Keratinocyte (primary cell): ENCODE measurements around the gene DHDH. TPM values are rescaled to one million over a fixed set of nuclear protein-coding genes. Genes with fewer than 3 reads are reported as not detected.

Experiments used
- DNase-seq: peaks from one replicate; pipeline ENCODE4 v3.0.0-alpha.2; 2011; ENCODE audit warnings: low read depth, missing footprints, low spot score
- FAIRE-seq: peaks from 2 replicates; lab custom pipeline; 2011; peaks lifted over from hg19 to GRCh38; lab: Jason Lieb, UNC
- H2AFZ ChIP-seq: 2 replicates; pipeline ENCODE4 v1.6.0; 2012; ENCODE audit warnings: low read length, control low read depth, inconsistent platforms; ENCODE audit not compliant: control insufficient read depth
- H3K27ac ChIP-seq: 2 replicates; pipeline ENCODE4 v1.5.1; 2011; ENCODE audit warnings: low read length; ENCODE audit not compliant: control insufficient read depth, insufficient read depth
- H3K27me3 ChIP-seq: 3 replicates; pipeline ENCODE4 v1.6.0; 2011; ENCODE audit warnings: low read length; ENCODE audit not compliant: control insufficient read depth, insufficient read depth; ENCODE audit errors: extremely low read depth
- H3K36me3 ChIP-seq, 2 experiments: 2 replicates in 1 of 2; 3 replicates in 1 of 2; pipeline ENCODE4 v1.5.1; 2011; ENCODE audit warnings: low read length in 2 of 2, mild to moderate bottlenecking in 1 of 2; ENCODE audit not compliant: control insufficient read depth in 2 of 2, insufficient read depth in 2 of 2; ENCODE audit errors: extremely low read depth in 1 of 2
- H3K4me1 ChIP-seq: 3 replicates; pipeline ENCODE4 v1.5.1; 2011; ENCODE audit warnings: low read length; ENCODE audit not compliant: control insufficient read depth, insufficient read depth; ENCODE audit errors: extremely low read depth
- H3K4me2 ChIP-seq: 3 replicates; pipeline ENCODE4 v1.6.0; 2011; ENCODE audit warnings: low read depth, low read length; ENCODE audit not compliant: control insufficient read depth, insufficient read depth; ENCODE audit errors: extremely low read depth
- H3K4me3 ChIP-seq, 3 experiments: fragments of 200-600 bp in 1 of 3; sonication (generic) in 1 of 3; 2 replicates in 2 of 3; 3 replicates in 1 of 3; pipeline ENCODE4 v1.5.1; 2011 to 2016; ENCODE audit warnings: low read length in 3 of 3, mild to moderate bottlenecking in 3 of 3, control low read depth in 2 of 3, inconsistent platforms in 1 of 3, low read depth in 1 of 3, mixed read lengths in 1 of 3, mixed run types in 1 of 3, moderate library complexity in 1 of 3; ENCODE audit not compliant: control insufficient read depth in 2 of 3, insufficient read depth in 2 of 3; ENCODE audit errors: extremely low read depth in 1 of 3
- H3K79me2 ChIP-seq: 2 replicates; pipeline ENCODE4 v1.6.0; 2012; ENCODE audit warnings: low read length; ENCODE audit not compliant: control insufficient read depth, insufficient read depth
- H3K9ac ChIP-seq: 3 replicates; pipeline ENCODE4 v1.6.0; 2011; ENCODE audit warnings: low read length; ENCODE audit not compliant: control insufficient read depth, insufficient read depth; ENCODE audit errors: extremely low read depth
- H3K9me1 ChIP-seq: 3 replicates; pipeline ENCODE4 v1.6.0; 2011; ENCODE audit warnings: low read length; ENCODE audit not compliant: control insufficient read depth, insufficient read depth; ENCODE audit errors: extremely low read depth
- H3K9me3 ChIP-seq: 2 replicates; pipeline ENCODE4 v1.5.1; 2012; ENCODE audit warnings: low read depth, low read length; ENCODE audit not compliant: control insufficient read depth
- H4K20me1 ChIP-seq: 3 replicates; pipeline ENCODE4 v1.6.0; 2011; ENCODE audit warnings: low read length; ENCODE audit not compliant: control insufficient read depth, insufficient read depth; ENCODE audit errors: extremely low read depth
- EZH2 ChIP-seq: IDR thresholded peaks from one replicate; pipeline ENCODE4 v1.6.1; 2012; ENCODE audit warnings: inconsistent platforms, mild to moderate bottlenecking, low read length, moderate library complexity
- dilution Hi-C: fragments of 300-500 bp; cut with MboI; formaldehyde crosslinking; loops from one replicate; pipeline ENCODE4 v1.7.0; 2020; ENCODE audit warnings: low sequenced_read_pairs; ENCODE audit not compliant: extremely low pct_ligation_motif_present
- polyA plus RNA-seq, 5 experiments: library from polyadenylated mRNA; depleted of rRNA in 3 of 5; stranded (reverse) in 3 of 5; stranded (forward) in 1 of 5; unstranded in 1 of 5; fragments of >200 nt; gene quantifications; 1 replicate in 1 of 5; 2 replicates in 3 of 5; 3 replicates in 1 of 5; pipeline versions ENCODE4 v1.2.1 to v1.2.3, GENCODE V29; 2011 to 2012; ENCODE audit warnings: missing spikeins in 2 of 5, low read depth in 1 of 5, low replicate concordance in 1 of 5
- TF ChIP-seq, protein P1 (sequence below), 3 experiments: IDR thresholded peaks in 1 of 3; conservative IDR thresholded peaks in 1 of 3; optimal IDR thresholded peaks in 1 of 3; 2 replicates in 2 of 3; 3 replicates in 1 of 3; pipeline versions ENCODE3 to v1.5.1; 2011; ENCODE audit warnings: low read length in 3 of 3, mild to moderate bottlenecking in 3 of 3, moderate library complexity in 2 of 3, control low read depth in 1 of 3, inconsistent platforms in 1 of 3; ENCODE audit not compliant: insufficient read depth in 2 of 3; ENCODE audit errors: extremely low read depth in 1 of 3

DHDH gene
- polyA plus RNA-seq, 1 donor (not counting 4 experiments of a cell fraction or from before 2014, with no cell fraction given): 0.45 TPM

DNA sequence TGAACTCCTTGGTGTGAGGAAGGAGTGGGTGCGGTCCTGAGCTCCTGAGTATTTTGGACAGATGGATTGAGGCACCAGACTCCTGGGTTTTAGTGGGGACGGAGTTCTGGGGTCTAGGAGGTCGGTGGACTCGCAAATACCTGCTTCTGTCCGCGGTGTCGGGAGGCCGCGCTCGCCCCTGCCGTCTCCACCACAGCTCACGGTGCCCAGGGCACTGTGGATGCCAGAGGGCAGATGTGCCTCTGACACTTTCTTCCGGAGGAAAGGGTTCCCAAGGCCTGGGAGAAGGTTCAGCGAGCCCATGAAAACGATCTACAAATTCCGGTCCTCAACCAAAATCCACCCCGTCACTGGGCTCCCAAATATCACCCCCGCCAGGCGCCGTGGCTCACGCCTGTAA lies 38.3 kb upstream of the DHDH start:
- Histone ChIP-seq H3K4me3 (no peak overlapping the region), H3K36me3 (no peaks in the 10 kb centered on the region), H3K9me1 (no peaks in the 10 kb centered on the region), H3K4me1 (no peaks in the 10 kb centered on the region), H4K20me1 (no peaks in the 10 kb centered on the region), H3K9ac (no peak overlapping the region), H3K27ac (no peak overlapping the region), H3K9me3 (no peaks in the 10 kb centered on the region), H3K4me2 (no peak overlapping the region), H3K27me3 (peaks cover 7% of the 10 kb centered on the region), H3K79me2 (peaks cover under 1% of the 10 kb centered on the region), H2AFZ (no peak overlapping the region)
- FAIRE-seq (no peak), DNase-seq (no peak)
- dilution Hi-C loops: no loop called here
- TF ChIP-seq, protein P1, sequence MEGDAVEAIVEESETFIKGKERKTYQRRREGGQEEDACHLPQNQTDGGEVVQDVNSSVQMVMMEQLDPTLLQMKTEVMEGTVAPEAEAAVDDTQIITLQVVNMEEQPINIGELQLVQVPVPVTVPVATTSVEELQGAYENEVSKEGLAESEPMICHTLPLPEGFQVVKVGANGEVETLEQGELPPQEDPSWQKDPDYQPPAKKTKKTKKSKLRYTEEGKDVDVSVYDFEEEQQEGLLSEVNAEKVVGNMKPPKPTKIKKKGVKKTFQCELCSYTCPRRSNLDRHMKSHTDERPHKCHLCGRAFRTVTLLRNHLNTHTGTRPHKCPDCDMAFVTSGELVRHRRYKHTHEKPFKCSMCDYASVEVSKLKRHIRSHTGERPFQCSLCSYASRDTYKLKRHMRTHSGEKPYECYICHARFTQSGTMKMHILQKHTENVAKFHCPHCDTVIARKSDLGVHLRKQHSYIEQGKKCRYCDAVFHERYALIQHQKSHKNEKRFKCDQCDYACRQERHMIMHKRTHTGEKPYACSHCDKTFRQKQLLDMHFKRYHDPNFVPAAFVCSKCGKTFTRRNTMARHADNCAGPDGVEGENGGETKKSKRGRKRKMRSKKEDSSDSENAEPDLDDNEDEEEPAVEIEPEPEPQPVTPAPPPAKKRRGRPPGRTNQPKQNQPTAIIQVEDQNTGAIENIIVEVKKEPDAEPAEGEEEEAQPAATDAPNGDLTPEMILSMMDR (optimal IDR thresholded peaks at IDR 0.05 in 1 of 3, IDR thresholded peaks at IDR 0.05 in 1 of 3, conservative IDR thresholded peaks at IDR 0.05 in 1 of 3; ENCODE audit: extremely low read depth in 1 of 3, insufficient read depth in 2 of 3, low read length in 3 of 3): no peak
- no peak for TF ChIP-seq EZH2

DNA sequence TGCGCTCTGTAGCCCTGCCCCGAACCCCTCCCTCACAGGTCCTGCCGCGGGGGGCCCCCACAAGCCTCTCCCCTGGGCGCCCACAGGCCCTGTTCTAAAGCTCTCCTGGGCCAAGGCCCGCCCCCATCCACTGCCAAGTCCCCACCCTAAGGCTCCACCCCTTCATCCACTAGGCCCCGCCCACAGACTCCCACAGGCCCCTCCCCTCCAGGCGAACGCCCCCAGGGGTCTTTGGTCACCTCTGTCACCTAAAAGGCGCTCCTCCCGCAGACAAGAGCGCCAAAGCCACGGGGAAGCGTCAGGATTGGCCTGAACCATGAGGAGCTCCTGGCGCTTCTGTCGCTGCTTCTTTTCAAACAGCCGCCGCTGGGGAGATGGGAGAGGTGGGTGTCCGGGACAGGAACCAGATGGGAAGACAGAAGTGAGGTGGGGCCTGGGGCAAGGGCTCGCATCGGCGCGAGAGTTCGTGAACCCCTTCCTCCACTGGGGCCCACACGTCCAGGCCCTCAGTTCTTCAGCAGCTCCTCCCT lies 37.2 kb upstream of the DHDH start:
- DNase-seq: no peak
- H3K4me1 ChIP-seq: peaks cover 6% of the 10 kb centered on the region
- no peaks in the 10 kb centered on the region for H3K9me1 ChIP-seq
- no peak overlapping the region for H3K4me2 ChIP-seq
- H3K36me3 ChIP-seq: no peaks in the 10 kb centered on the region
- H3K27ac ChIP-seq: no peak overlapping the region
- TF ChIP-seq, protein P1 (optimal IDR thresholded peaks at IDR 0.05 in 1 of 3, IDR thresholded peaks at IDR 0.05 in 1 of 3, conservative IDR thresholded peaks at IDR 0.05 in 1 of 3; ENCODE audit: extremely low read depth in 1 of 3, insufficient read depth in 2 of 3, low read length in 3 of 3): no peak
- no peak for TF ChIP-seq EZH2
- no peak for FAIRE-seq
- no peak overlapping the region for H3K9ac ChIP-seq
- H3K27me3 ChIP-seq: peaks cover 7% of the 10 kb centered on the region
- no peaks in the 10 kb centered on the region for H4K20me1 ChIP-seq
- H2AFZ ChIP-seq: no peak overlapping the region
- H3K79me2 ChIP-seq: peaks cover 7% of the 10 kb centered on the region
- no peak overlapping the region for H3K4me3 ChIP-seq
- H3K9me3 ChIP-seq: no peaks in the 10 kb centered on the region
- dilution Hi-C loops: no loop called here
